ENCODE measurements around the gene MALAT1. TPM values are rescaled to one million over a fixed set of nuclear protein-coding genes. Genes with fewer than 3 reads are reported as not detected.
A peak's percentile ranks its signal among the peaks of the same experiment; 100 is the strongest.
"Not testable (repeated sequence)": the region's sequence is repeated elsewhere in the genome, so short reads cannot be mapped to it uniquely, and the experiment has no call there.

The MALAT1 gene
- total and polyA plus RNA-seq, 11 donors, result 1,047 to 9,662 (median 6,450) TPM

- peaks cover 0 to 32% (median 18%) of the 10 kb centered on the region in 12 donors for H3K4me1 ChIP-seq
- TF ChIP-seq CTCF (IDR thresholded peaks at IDR 0.05), result peak in 1 of 12 donors; percentile 13
- DNase-seq, H3K36me3 ChIP-seq, H3K27ac ChIP-seq, H3K9me3 ChIP-seq, ATAC-seq, H3K27me3 ChIP-seq, H3K4me3 ChIP-seq: not testable (repeated sequence)
- 87 to 98% (median 96%) methylated on average over 6 of the region's 6 CpGs for WGBS, 4 donors
- intact Hi-C loops (cut with DNase I), result loop anchor here in 4 of 10 donors (5.0 kb wide), 4 partner anchors 50 to 95 kb away; partner anchors contain the start of gene SLC25A45 (in 1 of the 4)
Observed at GRCh38 chr11:65467306-65467705, 31.5 kb upstream of the MALAT1 start.

- Histone ChIP-seq H3K4me3 (no peak overlapping the region), H3K9me3 (no peaks in the 10 kb centered on the region), H3K36me3 (no peaks in the 10 kb centered on the region), H3K27ac (peak overlapping the region in 5 of 12 donors; percentile 5 to 100 (median 24)), H3K4me1 (peaks cover 10 to 43% (median 30%) of the 10 kb centered on the region in 12 donors), H3K27me3 (no peaks in the 10 kb centered on the region)
- TF ChIP-seq POLR2A (IDR thresholded peaks at IDR 0.05) (no peak), CTCF (IDR thresholded peaks at IDR 0.05) (peak; percentile 27 to 65 (median 52))
- no peak for ATAC-seq
- WGBS, 4 donors, result 13 to 25% (median 19%) methylated on average over 3 of the region's 3 CpGs
- peak in 4 of 5 donors; percentile 56 to 85 (median 70) for DNase-seq
- intact Hi-C loops (cut with DNase I), result loop anchor here in 5 of 10 donors (2.0 to 5.0 kb wide), 5 partner anchors 42 to 97 kb away; partner anchors contain the start of gene SLC25A45 (in 1 of the 5)
Observed at GRCh38 chr11:65468874-65469333, 29.9 kb upstream of the MALAT1 start.

- peak in 2 of 4 donors; percentile 9 to 23 for ATAC-seq
- DNase-seq, result no peak
- 47 to 59% (median 55%) methylated on average over 8 of the region's 8 CpGs for WGBS, 4 donors
- H3K4me1 ChIP-seq, result peaks cover 10 to 43% (median 30%) of the 10 kb centered on the region in 12 donors
- intact Hi-C loops (cut with DNase I), result loop anchor here in 9 of 10 donors (1.0 to 5.0 kb wide), 8 partner anchors 36 to 88 kb away; partner anchors contain the start of gene SLC25A45 (in 2 of the 9)
- no peak for TF ChIP-seq CTCF (IDR thresholded peaks at IDR 0.05)
- TF ChIP-seq POLR2A (IDR thresholded peaks at IDR 0.05), result no peak
- H3K27me3 ChIP-seq, result no peaks in the 10 kb centered on the region
- no peaks in the 10 kb centered on the region for H3K36me3 ChIP-seq
- H3K27ac ChIP-seq, result peak overlapping the region; percentile 94 to 100 (median 98)
- peak overlapping the region in 5 of 12 donors; percentile 14 to 48 (median 38) for H3K4me3 ChIP-seq
- H3K9me3 ChIP-seq, result no peaks in the 10 kb centered on the region
Observed at GRCh38 chr11:65470433-65471049, 28.3 kb upstream of the MALAT1 start.

- Histone ChIP-seq H3K27me3 (no peaks in the 10 kb centered on the region), H3K27ac (peak overlapping the region; percentile 94 to 100 (median 98)), H3K36me3 (no peaks in the 10 kb centered on the region), H3K4me1 (peaks cover 14 to 49% (median 35%) of the 10 kb centered on the region in 12 donors), H3K4me3 (peak overlapping the region in 11 of 12 donors; percentile 12 to 48 (median 36)), H3K9me3 (no peaks in the 10 kb centered on the region)
- intact Hi-C loops (cut with DNase I), result loop anchor here in 9 of 10 donors (1.0 to 5.0 kb wide), 8 partner anchors 35 to 89 kb away; partner anchors contain the start of gene SLC25A45 (in 2 of the 9)
- DNase-seq (peak; percentile 83 to 94 (median 86)), ATAC-seq (peak; percentile 86 to 91 (median 88))
- WGBS, 4 donors, result 12 to 34% (median 23%) methylated on average over 5 to 8 of the region's 8 CpGs
- no peak for TF ChIP-seq POLR2A (IDR thresholded peaks at IDR 0.05)
- peak; percentile 55 to 81 (median 70) for TF ChIP-seq CTCF (IDR thresholded peaks at IDR 0.05)
Observed at GRCh38 chr11:65471447-65471891, 27.4 kb upstream of the MALAT1 start.

- not testable (repeated sequence) for H3K9me3 ChIP-seq, H3K27me3 ChIP-seq, ATAC-seq, H3K36me3 ChIP-seq, DNase-seq
- Histone ChIP-seq H3K4me3 (peak overlapping the region in 7 of 12 donors; percentile 1 to 46 (median 24)), H3K4me1 (peaks cover 15 to 54% (median 37%) of the 10 kb centered on the region in 12 donors), H3K27ac (peak overlapping the region; percentile 96 to 100 (median 98))
- WGBS, 4 donors, result 77 to 79% (median 77%) methylated on average over 14 of the region's 14 CpGs
- intact Hi-C loops (cut with DNase I), result loop anchor here in 6 of 10 donors (1.0 to 5.0 kb wide), 3 partner anchors 35 to 90 kb away; partner anchors contain the start of gene SLC25A45 (in 1 of the 6)
Observed at GRCh38 chr11:65472588-65473277, 26.1 kb upstream of the MALAT1 start.

All from heart left ventricle (tissue), 16 donors.